H1 (cell line): Measurements from ENCODE around the gene RSAD1. TPM values are rescaled to one million over a fixed set of nuclear protein-coding genes. Genes with fewer than 3 reads are reported as not detected.

Source experiments
- CTCF ChIA-PET: fragments of 300-600 bp; sonication (Branson Sonifier 250); formaldehyde crosslinking; loops from one replicate; lab custom pipeline; 2021; ENCODE audit not compliant: partially characterized antibody; lab: Charles Lee
- POLR2A ChIA-PET: fragments of 300-600 bp; sonication (Branson Sonifier 250); formaldehyde crosslinking; loops from one replicate; lab custom pipeline; 2021; ENCODE audit warnings: inconsistent platforms; ENCODE audit not compliant: partially characterized antibody; lab: Charles Lee
- DNase-seq, 2 experiments: peaks; one replicate each; pipeline versions ENCODE4 v3.0.0 to v3.0.0-alpha.2; 2010 to 2022; ENCODE audit warnings: low spot score in 2 of 2, low read depth in 1 of 2, mixed read lengths in 1 of 2
- FAIRE-seq: peaks from 2 replicates; lab custom pipeline; 2011; peaks lifted over from hg19 to GRCh38; lab: Jason Lieb, UNC
- H2AFZ ChIP-seq: 2 replicates; pipeline ENCODE4 v1.8.1; 2012; ENCODE audit warnings: low read length, inconsistent platforms
- H2AK5ac ChIP-seq: 2 replicates; pipeline ENCODE4 v1.6.1; 2013; ENCODE audit warnings: low read depth, low read length
- H2BK120ac ChIP-seq: replicated peaks from 2 replicates; pipeline ENCODE3; 2013; ENCODE audit warnings: low read depth, low read length, inconsistent platforms
- H2BK12ac ChIP-seq: 2 replicates; pipeline ENCODE4 v1.6.1; 2013; ENCODE audit warnings: low read depth, low read length
- H2BK15ac ChIP-seq: 2 replicates; pipeline ENCODE4 v1.6.1; 2013; ENCODE audit warnings: low read length
- H2BK20ac ChIP-seq: 2 replicates; pipeline ENCODE4 v1.6.1; 2013; ENCODE audit warnings: low read length
- H2BK5ac ChIP-seq: 2 replicates; pipeline ENCODE4 v1.6.1; 2013; ENCODE audit warnings: low read depth, low read length
- H3K14ac ChIP-seq: 2 replicates; pipeline ENCODE4 v1.6.1; 2013; ENCODE audit warnings: inconsistent platforms; ENCODE audit not compliant: insufficient read length
- H3K18ac ChIP-seq: 2 replicates; pipeline ENCODE4 v1.6.1; 2013; ENCODE audit warnings: low read length; ENCODE audit errors: extremely low read depth
- H3K23ac ChIP-seq: 2 replicates; pipeline ENCODE4 v1.6.1; 2013; ENCODE audit warnings: inconsistent platforms; ENCODE audit not compliant: insufficient read length
- H3K23me2 ChIP-seq: 2 replicates; pipeline ENCODE4 v1.6.1; 2013; ENCODE audit warnings: low read depth, low read length
- H3K27ac ChIP-seq: 2 replicates; pipeline ENCODE4 v1.6.1; 2011; ENCODE audit warnings: low read depth, low read length, inconsistent platforms
- H3K27me3 ChIP-seq, 4 experiments: replicated peaks in 1 of 4; 1 replicate in 1 of 4; 2 replicates in 3 of 4; pipeline versions ENCODE4 v1.6.1 to v1.8.1; 2011 to 2013; ENCODE audit warnings: low read length in 3 of 4, mild to moderate bottlenecking in 3 of 4, inconsistent platforms in 2 of 4, mixed read lengths in 2 of 4, moderate library complexity in 1 of 4; ENCODE audit not compliant: control insufficient read depth in 3 of 4, insufficient read depth in 3 of 4; ENCODE audit errors: extremely low read depth in 1 of 4
- H3K36me3 ChIP-seq, 4 experiments: 2 replicates each; pipeline versions ENCODE4 v1.6.1 to v1.8.1; 2011 to 2013; ENCODE audit warnings: mild to moderate bottlenecking in 4 of 4, low read length in 3 of 4, moderate library complexity in 2 of 4, control low read depth in 1 of 4, inconsistent platforms in 1 of 4; ENCODE audit not compliant: insufficient read depth in 4 of 4, control insufficient read depth in 2 of 4
- H3K4ac ChIP-seq: replicated peaks from 2 replicates; pipeline ENCODE3; 2013; ENCODE audit warnings: low read length, low read depth, mixed read lengths, inconsistent platforms; ENCODE audit not compliant: insufficient read length
- H3K4me1 ChIP-seq, 4 experiments: replicated peaks in 1 of 4; 1 replicate in 1 of 4; 2 replicates in 3 of 4; pipeline versions ENCODE4 v1.6.1 to v1.8.1; 2011 to 2013; ENCODE audit warnings: low read length in 3 of 4, inconsistent platforms in 2 of 4, mixed read lengths in 1 of 4; ENCODE audit not compliant: insufficient read depth in 4 of 4, control insufficient read depth in 3 of 4
- H3K4me2 ChIP-seq, 2 experiments: 2 replicates each; pipeline versions ENCODE4 v1.6.1 to v1.8.1; 2011 to 2013; ENCODE audit warnings: low read depth in 2 of 2, low read length in 2 of 2, control low read depth in 1 of 2, inconsistent platforms in 1 of 2, mild to moderate bottlenecking in 1 of 2; ENCODE audit not compliant: insufficient read depth in 1 of 2
- H3K4me3 ChIP-seq, 4 experiments: fragments of 200-600, 300-600 bp in 1 of 4; sonication (generic), shearing (Covaris generic), sonication (Bioruptor Twin) in 1 of 4; 2 replicates each; pipeline versions ENCODE4 v1.5.1 to v1.8.1; 2011 to 2016; ENCODE audit warnings: low read length in 4 of 4, low read depth in 3 of 4, control low read depth in 2 of 4, inconsistent platforms in 2 of 4, mild to moderate bottlenecking in 2 of 4, mixed read lengths in 1 of 4, moderate library complexity in 1 of 4; ENCODE audit not compliant: insufficient read depth in 2 of 4; ENCODE audit errors: extremely low read depth in 1 of 4
- H3K56ac ChIP-seq: replicated peaks from 2 replicates; pipeline ENCODE3; 2013; ENCODE audit warnings: low read depth, mild to moderate bottlenecking, mixed read lengths, low read length, inconsistent platforms; ENCODE audit not compliant: insufficient read length
- H3K79me1 ChIP-seq: 2 replicates; pipeline ENCODE4 v1.6.1; 2013; ENCODE audit warnings: low read depth, low read length, control low read depth
- H3K79me2 ChIP-seq, 2 experiments: 2 replicates each; pipeline versions ENCODE4 v1.6.1 to v1.8.1; 2012 to 2013; ENCODE audit warnings: low read length in 2 of 2, mild to moderate bottlenecking in 2 of 2, inconsistent platforms in 1 of 2; ENCODE audit not compliant: insufficient read depth in 2 of 2, control insufficient read depth in 1 of 2
- H3K9ac ChIP-seq, 4 experiments: replicated peaks in 1 of 4; 1 replicate in 1 of 4; 2 replicates in 3 of 4; pipeline versions ENCODE4 v1.6.1 to v1.8.1; 2011 to 2013; ENCODE audit warnings: low read depth in 3 of 4, low read length in 3 of 4, control low read depth in 2 of 4, mild to moderate bottlenecking in 2 of 4, moderate library complexity in 2 of 4, inconsistent platforms in 1 of 4; ENCODE audit errors: extremely low read depth in 1 of 4
- H3K9me3 ChIP-seq, 2 experiments: 2 replicates each; pipeline versions ENCODE4 v1.6.1 to v1.8.1; 2012 to 2013; ENCODE audit warnings: mild to moderate bottlenecking in 2 of 2, moderate library complexity in 2 of 2, control low read depth in 1 of 2, inconsistent platforms in 1 of 2, low read depth in 1 of 2, low read length in 1 of 2, mixed read lengths in 1 of 2; ENCODE audit not compliant: insufficient read depth in 2 of 2
- H4K20me1 ChIP-seq, 2 experiments: replicated peaks in 1 of 2; 2 replicates each; pipeline versions ENCODE3 to v1.8.1; 2011 to 2013; ENCODE audit warnings: inconsistent platforms in 2 of 2, low read length in 2 of 2, mild to moderate bottlenecking in 1 of 2; ENCODE audit not compliant: insufficient read depth in 2 of 2, control insufficient read depth in 1 of 2
- H4K5ac ChIP-seq: 2 replicates; pipeline ENCODE4 v1.6.1; 2013; ENCODE audit warnings: low read length, low read depth, mixed read lengths, inconsistent platforms; ENCODE audit not compliant: insufficient read length
- H4K8ac ChIP-seq: 2 replicates; pipeline ENCODE4 v1.8.0; 2013; ENCODE audit warnings: mild to moderate bottlenecking, moderate library complexity, low read length, inconsistent platforms; ENCODE audit not compliant: insufficient read depth; ENCODE audit errors: extremely low read depth
- H4K91ac ChIP-seq: replicated peaks from 2 replicates; pipeline ENCODE3; 2013; ENCODE audit warnings: low read length, mixed read lengths, inconsistent platforms; ENCODE audit not compliant: insufficient read length
- EGR1 ChIP-seq: IDR thresholded peaks from 2 replicates; pipeline ENCODE4 v1.6.1; 2011; ENCODE audit warnings: low read depth, low read length, borderline replicate concordance
- FOSL1 ChIP-seq: IDR thresholded peaks from 2 replicates; pipeline ENCODE4 v1.6.1; 2011; ENCODE audit warnings: mild to moderate bottlenecking, low read depth, low read length, moderate library complexity; ENCODE audit not compliant: insufficient read depth
- HDAC6 ChIP-seq: IDR thresholded peaks from one replicate; pipeline ENCODE4 v1.7.1; 2012; ENCODE audit warnings: low read depth, mild to moderate bottlenecking, inconsistent platforms, low read length, moderate library complexity
- JUND ChIP-seq: IDR thresholded peaks from 2 replicates; pipeline ENCODE4 v1.6.1; 2011; ENCODE audit warnings: mild to moderate bottlenecking, improper control_type of control experiment, low read length
- KDM4A ChIP-seq: IDR thresholded peaks from one replicate; pipeline ENCODE4 v1.7.1; 2012; ENCODE audit warnings: low read depth, mild to moderate bottlenecking, moderate library complexity, low read length, inconsistent platforms; ENCODE audit not compliant: severe bottlenecking
- KDM5A ChIP-seq: fragments of 200-600 bp; IDR thresholded peaks from 2 replicates; pipeline ENCODE4 v1.7.1; 2012; ENCODE audit warnings: mild to moderate bottlenecking, low read length, inconsistent platforms, mixed read lengths
- WGBS, 2 experiments: shearing (Covaris generic) in 1 of 2; methylation state at CpG; one replicate each; pipeline versions ENCODE4 v1.1.6 to v1.1.7; 2013 to 2015; ENCODE audit warnings: low lambda C conversion rate in 2 of 2, mixed read lengths in 2 of 2, inconsistent platforms in 1 of 2, low coverage in 1 of 2, missing lambda C conversion rate in 1 of 2; ENCODE audit not compliant: insufficient replicate concordance in 2 of 2, insufficient coverage in 1 of 2, insufficient read length in 1 of 2; ENCODE audit errors: extremely low coverage in 1 of 2, missing lambda C conversion rate in 1 of 2; 5-methylcytosine and 5-hydroxymethylcytosine counted together
- polyA plus RNA-seq, 7 experiments: library from polyadenylated mRNA; depleted of rRNA in 3 of 7; stranded (reverse) in 5 of 7; unstranded in 2 of 7; fragments of >200 nt in 5 of 7; fragments of 200-250 nt in 2 of 7; gene quantifications; 1 replicate in 5 of 7; 2 replicates in 1 of 7; 4 replicates in 1 of 7; pipeline versions ENCODE4 v1.2.1 to v1.2.3, GENCODE V29; 2011 to 2013; ENCODE audit warnings: missing spikeins in 2 of 7, mixed read lengths in 2 of 7
- total RNA-seq: library from RNA; stranded (reverse); fragmentation: NEBNext Ultra II Directional; extraction: Animal tissue kit (Norgen Biotek cat#: 25700); gene quantifications from 2 replicates; pipeline ENCODE4 v1.2.1, GENCODE V29; 2021
- TF ChIP-seq, protein P1 (sequence below): IDR thresholded peaks from 2 replicates; pipeline ENCODE4 v1.6.1; 2012; ENCODE audit warnings: low read length, inconsistent platforms
- TF ChIP-seq, protein P2 (sequence below): IDR thresholded peaks from 2 replicates; pipeline ENCODE4 v1.6.1; 2012; ENCODE audit warnings: inconsistent platforms

Gene RSAD1
- total and polyA plus RNA-seq, 2 of the 8 experiments (the other 6 are each of a cell fraction or from before 2014, with no cell fraction given) = 17.9 to 33.5 TPM

DNA sequence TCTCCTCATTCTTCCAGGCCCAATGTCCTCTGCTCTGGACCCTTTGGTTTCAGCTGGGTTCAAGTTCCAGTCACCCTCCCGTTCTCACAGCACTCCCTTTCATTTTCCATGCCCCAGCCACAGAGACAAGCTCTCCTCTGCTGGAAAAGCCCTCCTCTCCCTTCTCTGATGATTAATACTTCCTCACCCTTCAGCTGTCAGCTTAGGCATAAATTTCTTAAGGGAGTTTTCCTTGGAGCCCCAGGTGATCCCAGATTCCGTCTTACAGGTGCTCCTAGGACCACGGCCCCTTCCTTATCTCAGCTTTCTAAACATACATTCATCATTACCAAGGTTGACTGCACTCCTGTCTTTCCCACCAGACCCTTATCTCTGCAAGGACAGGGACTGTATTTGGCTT lies 20.4 kb upstream of the RSAD1 start:
- Histone ChIP-seq H3K23ac (no peak overlapping the region), H2BK5ac (no peak overlapping the region), H4K20me1 (peaks cover 0 to 3% of the 10 kb centered on the region in 2 experiments), H3K36me3 (no peaks in the 10 kb centered on the region; a peak in 1 of 8 replicates), H3K4ac (no peak overlapping the region), H3K27ac (no peak overlapping the region), H3K79me2 (no peaks in the 10 kb centered on the region), H2BK20ac (no peak overlapping the region), H2AK5ac (no peak overlapping the region), H2BK15ac (no peak overlapping the region), H3K4me3 (no peak overlapping the region), H3K23me2 (no peaks in the 10 kb centered on the region), H3K56ac (no peak overlapping the region), H4K8ac (no peak overlapping the region), H3K18ac (no peak overlapping the region), H3K14ac (no peak overlapping the region), H3K79me1 (no peaks in the 10 kb centered on the region), H2BK120ac (no peak overlapping the region), H3K4me2 (no peak overlapping the region), H4K5ac (no peak overlapping the region), H2BK12ac (no peak overlapping the region), H3K9me3 (no peaks in the 10 kb centered on the region), H3K27me3 (no peaks in the 10 kb centered on the region), H3K4me1 (no peaks in the 10 kb centered on the region), H2AFZ (no peak overlapping the region), H3K9ac (no peak overlapping the region), H4K91ac (no peak overlapping the region)
- no peak for FAIRE-seq
- TF ChIP-seq KDM4A (no peak), HDAC6 (no peak), JUND (no peak), FOSL1 (no peak), KDM5A (no peak), EGR1 (no peak)
- TF ChIP-seq, protein P1, sequence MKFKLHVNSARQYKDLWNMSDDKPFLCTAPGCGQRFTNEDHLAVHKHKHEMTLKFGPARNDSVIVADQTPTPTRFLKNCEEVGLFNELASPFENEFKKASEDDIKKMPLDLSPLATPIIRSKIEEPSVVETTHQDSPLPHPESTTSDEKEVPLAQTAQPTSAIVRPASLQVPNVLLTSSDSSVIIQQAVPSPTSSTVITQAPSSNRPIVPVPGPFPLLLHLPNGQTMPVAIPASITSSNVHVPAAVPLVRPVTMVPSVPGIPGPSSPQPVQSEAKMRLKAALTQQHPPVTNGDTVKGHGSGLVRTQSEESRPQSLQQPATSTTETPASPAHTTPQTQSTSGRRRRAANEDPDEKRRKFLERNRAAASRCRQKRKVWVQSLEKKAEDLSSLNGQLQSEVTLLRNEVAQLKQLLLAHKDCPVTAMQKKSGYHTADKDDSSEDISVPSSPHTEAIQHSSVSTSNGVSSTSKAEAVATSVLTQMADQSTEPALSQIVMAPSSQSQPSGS = no peak
- TF ChIP-seq, protein P2, sequence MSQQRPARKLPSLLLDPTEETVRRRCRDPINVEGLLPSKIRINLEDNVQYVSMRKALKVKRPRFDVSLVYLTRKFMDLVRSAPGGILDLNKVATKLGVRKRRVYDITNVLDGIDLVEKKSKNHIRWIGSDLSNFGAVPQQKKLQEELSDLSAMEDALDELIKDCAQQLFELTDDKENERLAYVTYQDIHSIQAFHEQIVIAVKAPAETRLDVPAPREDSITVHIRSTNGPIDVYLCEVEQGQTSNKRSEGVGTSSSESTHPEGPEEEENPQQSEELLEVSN = no peak
- 86% methylated on average over 3 of the region's 3 CpGs; no CpG with 5 or more reads in 1 of the 2 experiments for WGBS, 2 experiments
- CTCF ChIA-PET = interaction anchor here (1.4 to 4.1 kb wide), 4 partner anchors 11 to 62 kb away, joined by 3 to 22 read pairs (median 4); partner anchors contain the start of genes ACSF2 and LRRC59
- no peak for DNase-seq
- POLR2A ChIA-PET = interaction anchor here (1.4 kb wide), 1 partner anchor 9 kb away, joined by 3 read pairs; no protein-coding TSS in a partner anchor
